ENCODE results near the gene MRC2.
"Not testable (repeated sequence)": the region's sequence is repeated elsewhere in the genome, so short reads cannot be mapped to it uniquely, and the experiment has no call there.

- not testable (repeated sequence) for TF ChIP-seq TAF1 (IDR thresholded peaks at IDR 0.05; ENCODE audit: borderline replicate concordance, low read depth, low read length); POLR2A (IDR thresholded peaks at IDR 0.05; ENCODE audit: low read depth, low read length); POLR2AphosphoS5 (IDR thresholded peaks at IDR 0.05; ENCODE audit: low read depth, low read length)
Measured at GRCh38 chr17:62613095-62613494, 14.4 kb upstream of the MRC2 start.
